ENCODE measurements around the gene PDZD4. TPM values are rescaled to one million over a fixed set of nuclear protein-coding genes. Genes with fewer than 3 reads are reported as not detected.

Gene PDZD4
- total and polyA plus RNA-seq, 9 of the 15 experiments (the other 6 are each of a cell fraction or from before 2014, with no cell fraction given) = 0.05 to 0.38 (median 0.07) TPM; not detected in 5

DNA sequence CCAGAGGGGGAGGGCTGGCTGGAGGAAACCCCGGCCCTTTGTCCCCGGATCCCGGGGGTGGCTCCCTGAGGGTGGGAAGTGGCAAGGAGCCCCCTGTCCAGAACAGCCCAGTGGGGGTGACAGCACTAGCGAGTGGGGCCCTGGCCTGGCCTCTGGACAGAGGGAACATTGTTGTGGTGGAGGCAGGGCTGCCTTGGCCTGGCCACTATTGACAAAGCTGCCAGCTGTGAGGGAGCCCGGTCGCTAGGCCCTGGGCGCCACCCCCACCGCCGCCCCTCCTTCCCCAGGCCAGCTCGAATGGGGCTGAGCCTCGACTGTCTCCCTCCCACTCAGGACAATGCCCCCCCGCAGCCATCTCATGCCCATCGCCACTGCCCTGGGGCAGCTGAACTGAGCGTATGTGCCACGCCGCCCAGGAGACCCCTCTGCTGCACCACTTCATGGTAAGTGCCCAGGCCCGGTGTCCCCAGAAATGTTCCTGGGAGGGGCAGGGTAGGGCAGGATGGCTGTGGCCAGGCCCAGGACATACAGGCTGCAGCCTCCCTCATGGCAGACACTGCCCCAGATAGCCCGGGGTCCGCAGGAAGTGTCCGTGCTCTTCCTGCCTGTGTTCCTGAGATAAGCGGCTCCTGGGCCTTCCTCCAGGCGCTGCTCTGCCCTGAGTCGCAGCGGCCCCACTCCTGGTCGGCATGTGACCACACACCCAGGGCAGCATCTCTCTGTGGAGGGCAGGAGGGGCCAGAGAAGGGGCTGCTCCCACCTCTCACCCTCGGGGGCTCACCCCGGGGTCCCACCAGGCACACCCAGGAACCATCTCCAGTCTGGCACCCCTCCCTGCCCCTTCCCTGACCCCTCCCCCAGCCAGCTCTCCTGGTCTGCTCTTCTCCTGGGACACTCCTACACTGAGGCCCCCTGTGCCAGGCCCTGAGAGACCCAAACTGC, 64.9 kb downstream of the PDZD4 start (continued):
- no peak for TF ChIP-seq NELFE (IDR thresholded peaks at IDR 0.05; ENCODE audit: insufficient read depth, insufficient read length)
- TF ChIP-seq ZNF143 (CRISPR knock-in tag; IDR thresholded peaks at IDR 0.05) = no peak
- TF ChIP-seq ZNF79 (CRISPR knock-in tag; IDR thresholded peaks at IDR 0.05; ENCODE audit: low read depth) = no peak
- TF ChIP-seq, protein P1, sequence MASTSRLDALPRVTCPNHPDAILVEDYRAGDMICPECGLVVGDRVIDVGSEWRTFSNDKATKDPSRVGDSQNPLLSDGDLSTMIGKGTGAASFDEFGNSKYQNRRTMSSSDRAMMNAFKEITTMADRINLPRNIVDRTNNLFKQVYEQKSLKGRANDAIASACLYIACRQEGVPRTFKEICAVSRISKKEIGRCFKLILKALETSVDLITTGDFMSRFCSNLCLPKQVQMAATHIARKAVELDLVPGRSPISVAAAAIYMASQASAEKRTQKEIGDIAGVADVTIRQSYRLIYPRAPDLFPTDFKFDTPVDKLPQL (IDR thresholded peaks at IDR 0.05; ENCODE audit: extremely low read depth, insufficient read length) = no peak
- TF ChIP-seq ZC3H8 (IDR thresholded peaks at IDR 0.05) = no peak
- TF ChIP-seq RERE (CRISPR knock-in tag; IDR thresholded peaks at IDR 0.05; ENCODE audit: borderline replicate concordance) = no peak
- TF ChIP-seq KAT8 (IDR thresholded peaks at IDR 0.05; ENCODE audit: low read depth) = no peak
- TF ChIP-seq, protein P2, sequence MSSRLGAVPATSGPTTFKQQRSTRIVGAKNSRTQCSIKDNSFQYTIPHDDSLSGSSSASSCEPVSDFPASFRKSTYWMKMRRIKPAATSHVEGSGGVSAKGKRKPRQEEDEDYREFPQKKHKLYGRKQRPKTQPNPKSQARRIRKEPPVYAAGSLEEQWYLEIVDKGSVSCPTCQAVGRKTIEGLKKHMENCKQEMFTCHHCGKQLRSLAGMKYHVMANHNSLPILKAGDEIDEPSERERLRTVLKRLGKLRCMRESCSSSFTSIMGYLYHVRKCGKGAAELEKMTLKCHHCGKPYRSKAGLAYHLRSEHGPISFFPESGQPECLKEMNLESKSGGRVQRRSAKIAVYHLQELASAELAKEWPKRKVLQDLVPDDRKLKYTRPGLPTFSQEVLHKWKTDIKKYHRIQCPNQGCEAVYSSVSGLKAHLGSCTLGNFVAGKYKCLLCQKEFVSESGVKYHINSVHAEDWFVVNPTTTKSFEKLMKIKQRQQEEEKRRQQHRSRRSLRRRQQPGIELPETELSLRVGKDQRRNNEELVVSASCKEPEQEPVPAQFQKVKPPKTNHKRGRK (tag; IDR thresholded peaks at IDR 0.05) = no peak
- no peak for TF ChIP-seq RREB1 (CRISPR knock-in tag; IDR thresholded peaks at IDR 0.05)
- TF ChIP-seq L3MBTL2 (IDR thresholded peaks at IDR 0.05) = peak; percentile 77

All from K562 (cell line).